ENCODE measurements around the gene WDR75.

DNA sequence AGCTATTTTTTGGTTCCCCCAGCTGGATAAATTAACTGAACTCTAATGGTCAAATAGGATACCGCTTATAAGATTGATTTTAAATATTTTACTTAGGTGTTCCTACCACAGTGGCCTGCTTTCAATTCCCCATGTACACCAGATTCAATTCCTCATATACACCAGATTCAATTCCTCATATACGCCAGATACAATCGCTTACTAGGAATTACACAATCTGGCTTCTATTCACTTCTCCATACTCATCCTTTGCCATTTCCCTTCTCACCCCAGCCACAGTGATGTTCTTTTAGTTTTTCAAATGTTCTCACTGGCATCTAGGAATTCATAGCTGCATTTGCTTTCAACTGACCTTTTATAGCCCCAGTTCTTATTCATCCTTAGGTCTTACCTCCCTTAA is 72.8 kb downstream of the WDR75 start:
- TF ChIP-seq, protein P1, sequence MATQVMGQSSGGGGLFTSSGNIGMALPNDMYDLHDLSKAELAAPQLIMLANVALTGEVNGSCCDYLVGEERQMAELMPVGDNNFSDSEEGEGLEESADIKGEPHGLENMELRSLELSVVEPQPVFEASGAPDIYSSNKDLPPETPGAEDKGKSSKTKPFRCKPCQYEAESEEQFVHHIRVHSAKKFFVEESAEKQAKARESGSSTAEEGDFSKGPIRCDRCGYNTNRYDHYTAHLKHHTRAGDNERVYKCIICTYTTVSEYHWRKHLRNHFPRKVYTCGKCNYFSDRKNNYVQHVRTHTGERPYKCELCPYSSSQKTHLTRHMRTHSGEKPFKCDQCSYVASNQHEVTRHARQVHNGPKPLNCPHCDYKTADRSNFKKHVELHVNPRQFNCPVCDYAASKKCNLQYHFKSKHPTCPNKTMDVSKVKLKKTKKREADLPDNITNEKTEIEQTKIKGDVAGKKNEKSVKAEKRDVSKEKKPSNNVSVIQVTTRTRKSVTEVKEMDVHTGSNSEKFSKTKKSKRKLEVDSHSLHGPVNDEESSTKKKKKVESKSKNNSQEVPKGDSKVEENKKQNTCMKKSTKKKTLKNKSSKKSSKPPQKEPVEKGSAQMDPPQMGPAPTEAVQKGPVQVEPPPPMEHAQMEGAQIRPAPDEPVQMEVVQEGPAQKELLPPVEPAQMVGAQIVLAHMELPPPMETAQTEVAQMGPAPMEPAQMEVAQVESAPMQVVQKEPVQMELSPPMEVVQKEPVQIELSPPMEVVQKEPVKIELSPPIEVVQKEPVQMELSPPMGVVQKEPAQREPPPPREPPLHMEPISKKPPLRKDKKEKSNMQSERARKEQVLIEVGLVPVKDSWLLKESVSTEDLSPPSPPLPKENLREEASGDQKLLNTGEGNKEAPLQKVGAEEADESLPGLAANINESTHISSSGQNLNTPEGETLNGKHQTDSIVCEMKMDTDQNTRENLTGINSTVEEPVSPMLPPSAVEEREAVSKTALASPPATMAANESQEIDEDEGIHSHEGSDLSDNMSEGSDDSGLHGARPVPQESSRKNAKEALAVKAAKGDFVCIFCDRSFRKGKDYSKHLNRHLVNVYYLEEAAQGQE (IDR thresholded peaks at IDR 0.05; ENCODE audit: insufficient replicate concordance, low read depth) = no peak
- TF ChIP-seq, protein P2, sequence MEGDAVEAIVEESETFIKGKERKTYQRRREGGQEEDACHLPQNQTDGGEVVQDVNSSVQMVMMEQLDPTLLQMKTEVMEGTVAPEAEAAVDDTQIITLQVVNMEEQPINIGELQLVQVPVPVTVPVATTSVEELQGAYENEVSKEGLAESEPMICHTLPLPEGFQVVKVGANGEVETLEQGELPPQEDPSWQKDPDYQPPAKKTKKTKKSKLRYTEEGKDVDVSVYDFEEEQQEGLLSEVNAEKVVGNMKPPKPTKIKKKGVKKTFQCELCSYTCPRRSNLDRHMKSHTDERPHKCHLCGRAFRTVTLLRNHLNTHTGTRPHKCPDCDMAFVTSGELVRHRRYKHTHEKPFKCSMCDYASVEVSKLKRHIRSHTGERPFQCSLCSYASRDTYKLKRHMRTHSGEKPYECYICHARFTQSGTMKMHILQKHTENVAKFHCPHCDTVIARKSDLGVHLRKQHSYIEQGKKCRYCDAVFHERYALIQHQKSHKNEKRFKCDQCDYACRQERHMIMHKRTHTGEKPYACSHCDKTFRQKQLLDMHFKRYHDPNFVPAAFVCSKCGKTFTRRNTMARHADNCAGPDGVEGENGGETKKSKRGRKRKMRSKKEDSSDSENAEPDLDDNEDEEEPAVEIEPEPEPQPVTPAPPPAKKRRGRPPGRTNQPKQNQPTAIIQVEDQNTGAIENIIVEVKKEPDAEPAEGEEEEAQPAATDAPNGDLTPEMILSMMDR (IDR thresholded peaks at IDR 0.05; ENCODE audit: insufficient read depth, low read length) = no peak
- TF ChIP-seq GABPA (IDR thresholded peaks at IDR 0.05; ENCODE audit: low read depth) = no peak
- TF ChIP-seq POLR2AphosphoS5 (IDR thresholded peaks at IDR 0.05; ENCODE audit: low read depth) = no peak
- peak; percentile 49 for TF ChIP-seq SPI1 (IDR thresholded peaks at IDR 0.05; ENCODE audit: borderline replicate concordance, low read depth)

Data from HL-60 (cell line).